ENCODE measurements around the gene CENPVL2.
"Not testable (repeated sequence)": the region's sequence is repeated elsewhere in the genome, so short reads cannot be mapped to it uniquely, and the experiment has no call there.

- TF ChIP-seq TP53 (CRISPR knock-in tag; IDR thresholded peaks at IDR 0.05); POLR2AphosphoS2 (conservative IDR thresholded peaks at IDR 0.05; ENCODE audit: low read length): not testable (repeated sequence)
Observed at GRCh38 chrX:51679689-51680433, 2.8 kb downstream of the CENPVL2 start.
